NCI-H345 (cell line): ENCODE results near the gene CHDH.

ENCODE experiments used
- DNase-seq: peaks from one replicate; lab custom pipeline; 2025; lab: John Stamatoyannopoulos, UW

Gene CHDH

GRCh38 chr3:53789459-53789858 is 56.8 kb downstream of the CHDH start:
- DNase-seq = no peak

DNA sequence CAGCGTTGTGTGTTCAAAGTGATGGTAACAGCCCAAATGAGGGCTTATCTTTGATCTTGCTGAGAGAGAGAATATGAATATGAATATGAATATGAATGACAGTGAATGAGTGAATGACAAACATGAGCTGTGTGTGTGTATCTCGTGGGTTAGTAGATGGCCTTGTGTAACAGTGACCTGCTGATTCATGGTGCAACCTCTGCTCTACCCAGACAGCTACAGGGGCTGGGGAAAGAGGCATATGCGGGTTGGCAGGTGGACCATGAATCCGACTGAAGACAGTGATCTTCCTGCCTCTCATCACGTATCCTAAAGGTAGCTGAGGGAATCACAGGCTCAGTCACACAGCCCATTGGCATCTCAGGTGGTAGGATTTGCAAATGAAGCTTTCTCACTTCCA is 58.2 kb downstream of the CHDH start:
- DNase-seq = no peak

DNA sequence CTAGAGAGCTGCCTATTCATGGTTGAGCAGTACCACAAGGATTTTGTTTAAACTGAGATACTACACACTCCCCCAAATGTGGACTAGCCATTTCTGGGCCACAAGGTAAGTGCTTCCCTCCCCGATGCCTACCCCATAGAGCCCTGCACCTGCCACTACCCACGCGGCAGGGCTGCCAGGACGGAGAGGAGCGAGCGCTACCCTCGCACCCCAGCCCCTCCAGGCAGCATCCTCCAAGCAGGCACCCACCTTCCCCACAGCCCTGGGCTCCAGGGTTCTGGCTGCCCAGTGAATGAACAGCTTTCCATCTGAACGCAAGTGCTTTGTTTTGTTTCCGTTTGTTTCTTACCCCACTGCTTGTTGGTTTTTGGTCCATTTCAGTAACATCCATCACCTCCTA is 59.2 kb downstream of the CHDH start:
- no peak for DNase-seq

GRCh38 chr3:53780806-53781205 is 65.4 kb downstream of the CHDH start:
- no peak for DNase-seq

DNA sequence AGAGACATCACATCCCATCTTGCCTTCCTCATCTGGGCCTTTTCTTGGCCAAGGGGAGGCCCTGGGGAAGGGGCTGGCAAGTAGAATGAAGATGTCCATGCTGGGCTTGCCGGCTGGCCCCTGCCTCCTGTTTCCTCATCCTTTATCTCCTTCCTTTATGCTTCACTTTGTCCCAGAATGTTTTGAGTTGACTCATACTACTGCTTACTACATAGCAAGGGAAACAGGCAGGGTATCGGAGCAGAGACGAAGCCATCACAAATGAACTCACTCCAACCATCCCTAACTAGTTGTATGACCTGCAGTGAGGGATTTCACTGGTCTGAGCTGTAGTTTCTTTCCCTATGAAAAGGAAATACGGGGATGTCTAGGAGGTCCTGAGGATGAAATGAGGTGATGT is 66.0 kb downstream of the CHDH start:
- DNase-seq = no peak

- DNase-seq = no peak
Measured at GRCh38 chr3:53778153-53778552, 68.1 kb downstream of the CHDH start.

- no peak for DNase-seq
Measured at GRCh38 chr3:53777468-53777867, 68.8 kb downstream of the CHDH start.

DNA sequence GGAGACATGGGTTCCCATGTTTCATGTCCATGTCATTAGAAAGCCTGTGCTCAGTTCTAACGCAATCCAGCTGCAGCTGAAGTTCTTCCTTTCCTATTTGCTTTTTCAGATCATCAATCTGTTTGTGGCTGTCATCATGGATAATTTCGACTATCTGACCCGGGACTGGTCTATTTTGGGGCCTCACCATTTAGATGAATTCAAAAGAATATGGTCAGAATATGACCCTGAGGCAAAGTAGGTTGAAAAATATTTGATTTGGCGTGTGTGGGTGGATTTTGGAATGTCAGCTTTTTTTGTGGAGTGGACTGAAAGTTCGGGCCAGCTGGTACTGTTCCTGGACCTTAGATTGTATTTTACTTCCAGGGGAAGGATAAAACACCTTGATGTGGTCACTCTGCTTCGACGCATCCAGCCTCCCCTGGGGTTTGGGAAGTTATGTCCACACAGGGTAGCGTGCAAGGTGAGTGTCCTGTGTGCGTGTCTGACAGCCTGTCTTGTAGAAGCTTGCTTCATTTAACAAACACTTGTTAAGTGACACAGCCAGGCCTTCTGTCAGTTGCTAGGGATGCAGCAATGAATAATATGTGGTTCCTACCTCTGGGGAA is 69.6 kb downstream of the CHDH start:
- no peak for DNase-seq

GRCh38 chr3:53775834-53776251 is 70.4 kb downstream of the CHDH start:
- peak; percentile 74 for DNase-seq

DNA sequence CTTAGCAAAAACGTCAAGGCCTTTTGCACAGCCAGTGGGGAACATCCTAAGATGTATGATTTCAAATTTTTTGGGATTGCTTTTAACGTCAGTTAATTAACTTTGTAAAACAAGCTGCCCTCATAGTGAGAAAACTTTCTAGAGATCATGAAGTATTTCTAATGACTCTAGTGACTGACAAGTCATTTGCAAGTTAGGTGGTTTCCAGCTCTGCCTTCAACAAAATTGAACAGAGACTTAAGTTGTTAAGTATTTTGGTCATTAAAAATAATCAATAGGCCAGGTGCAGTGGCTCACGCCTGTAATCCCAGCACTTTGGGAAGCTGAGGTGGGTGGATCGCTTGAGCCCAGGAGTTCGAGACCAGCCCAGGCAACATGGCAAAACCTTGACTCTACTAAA is 71.2 kb downstream of the CHDH start:
- DNase-seq = no peak

- DNase-seq = no peak
Measured at GRCh38 chr3:53774414-53774813, 71.8 kb downstream of the CHDH start.

- DNase-seq = no peak
Measured at GRCh38 chr3:53773611-53774368, 72.4 kb downstream of the CHDH start.

DNA sequence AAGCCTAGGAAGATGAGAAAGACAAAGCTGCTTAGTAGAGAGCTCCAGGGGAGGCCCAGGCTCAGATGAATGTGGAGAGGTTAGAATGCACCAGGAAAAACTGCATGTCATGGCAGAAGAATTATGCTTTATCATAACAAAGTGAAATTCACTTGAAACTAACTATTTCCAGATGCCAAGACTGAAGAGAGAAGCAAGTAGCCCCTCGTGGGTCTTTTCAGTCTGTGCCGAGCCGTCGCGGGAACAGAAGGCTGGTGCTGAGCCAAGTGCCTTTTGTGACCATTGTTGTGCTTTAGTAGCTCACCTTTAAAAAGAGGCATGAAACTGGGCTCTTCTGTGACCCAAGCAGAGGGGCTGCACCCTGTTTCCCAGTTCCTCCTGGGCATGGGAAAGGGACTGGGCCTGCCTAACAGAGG is 73.2 kb downstream of the CHDH start:
- peak; percentile 5 for DNase-seq

GRCh38 chr3:53772562-53772961 is 73.7 kb downstream of the CHDH start:
- no peak for DNase-seq

GRCh38 chr3:53768478-53769459 is 77.5 kb downstream of the CHDH start:
- no peak for DNase-seq

DNA sequence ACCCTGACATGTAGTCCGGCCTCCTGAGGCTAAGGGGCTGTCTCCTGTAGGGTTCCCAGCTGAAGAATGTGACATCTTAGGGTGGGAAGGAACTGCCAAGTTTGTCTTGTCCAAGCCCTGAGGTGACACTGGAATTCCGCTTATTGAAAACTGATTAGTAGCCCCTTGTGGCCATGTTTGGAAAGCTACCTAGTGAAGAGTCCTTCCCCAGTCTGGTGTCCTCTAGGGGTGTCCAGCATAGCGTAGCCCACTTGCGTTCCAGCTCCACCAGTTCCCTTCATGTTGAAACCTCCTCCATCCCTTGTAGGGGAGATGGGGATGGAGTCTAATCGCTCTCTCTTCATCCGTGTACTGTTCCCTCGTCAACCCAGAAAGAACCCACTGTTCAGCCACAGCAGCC is 79.5 kb downstream of the CHDH start:
- DNase-seq = no peak

DNA sequence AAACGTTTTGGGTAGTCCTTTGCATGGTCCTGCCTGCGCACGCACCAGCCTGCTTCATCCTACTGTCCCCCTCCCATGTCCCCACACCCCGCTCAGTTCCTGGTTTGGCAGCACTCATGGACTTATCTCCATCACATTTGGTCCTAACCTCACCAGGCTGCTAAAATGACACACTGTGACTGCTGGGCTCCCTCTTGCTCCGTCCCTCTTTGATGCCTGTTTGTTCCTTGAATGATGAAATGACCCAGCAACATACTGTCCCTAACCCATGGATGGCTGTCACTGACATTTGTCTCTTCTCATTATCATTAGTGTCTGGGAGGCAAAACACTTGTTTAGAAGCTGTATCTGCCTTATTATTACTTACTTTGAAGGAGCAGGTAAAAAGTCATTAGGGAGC is 80.5 kb downstream of the CHDH start:
- no peak for DNase-seq

- DNase-seq = peak; percentile 47
Measured at GRCh38 chr3:53764026-53764775, 82.0 kb downstream of the CHDH start.

DNA sequence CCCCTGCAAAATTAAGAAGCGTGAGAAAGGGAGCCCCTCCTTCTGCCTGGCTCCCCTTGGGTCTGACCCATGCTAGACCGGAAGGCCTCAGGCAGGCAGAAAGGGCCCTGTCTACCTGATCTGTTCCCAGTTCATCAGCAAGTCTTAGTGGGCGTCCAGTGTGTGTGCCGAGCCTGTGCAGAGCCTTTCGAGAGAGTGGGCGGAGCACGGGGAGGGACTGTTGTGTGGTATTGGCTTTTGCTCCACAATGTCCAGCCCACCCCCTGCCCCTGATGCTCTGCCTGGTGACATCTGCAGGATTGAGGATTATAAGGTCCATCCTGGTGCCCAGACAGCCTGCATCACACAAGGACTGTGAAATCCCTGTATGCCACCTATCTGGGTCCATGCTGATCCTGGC is 82.9 kb downstream of the CHDH start:
- DNase-seq = no peak
